ENCODE measurements around the gene GPR107.
A peak's percentile ranks its signal among the peaks of the same experiment; 100 is the strongest.

GPR107 gene

DNA sequence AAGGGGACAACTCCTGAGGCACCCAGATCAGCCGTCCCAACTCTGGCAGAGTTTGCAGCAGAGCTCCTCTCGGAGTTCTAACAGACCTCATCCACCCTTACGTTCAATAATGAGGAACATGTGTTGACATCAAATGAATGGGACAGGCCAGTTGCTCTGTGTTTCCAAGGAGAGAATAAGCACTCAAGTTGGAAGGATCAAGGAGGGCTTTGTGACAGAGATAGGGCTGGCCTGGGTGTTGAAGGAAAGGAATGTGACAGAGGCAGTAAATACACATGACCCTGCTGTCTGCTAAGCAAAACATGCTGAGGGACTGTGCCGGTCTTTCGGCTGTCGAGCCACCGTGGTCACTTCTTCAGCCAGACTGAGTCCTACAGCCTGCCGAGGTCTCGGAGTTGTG lies 48.2 kb downstream of the GPR107 start:
- Histone ChIP-seq H3K4me3 (ENCODE audit: low read length) (no peak overlapping the region), H3K27ac (ENCODE audit: low read depth, low read length) (no peak overlapping the region), H3K56ac (ENCODE audit: low read length) (no peak overlapping the region), H3K18ac (ENCODE audit: low read length) (no peak overlapping the region), H3K4me2 (ENCODE audit: low read length) (no peak overlapping the region), H3K4ac (ENCODE audit: low read depth, low read length) (no peak overlapping the region), H4K8ac (ENCODE audit: low read depth, low read length) (no peak overlapping the region), H2BK5ac (ENCODE audit: low read length) (no peak overlapping the region), H3K79me1 (ENCODE audit: low read length) (no peaks in the 10 kb centered on the region), H2AK5ac (ENCODE audit: low read length) (no peak overlapping the region), H3K23ac (ENCODE audit: low read length) (no peak overlapping the region), H3K27me3 (ENCODE audit: insufficient read depth, low read length, poor library complexity) (no peaks in the 10 kb centered on the region), H3K4me1 (ENCODE audit: control insufficient read depth, low read depth, low read length) (no peaks in the 10 kb centered on the region), H4K5ac (ENCODE audit: low read length) (no peak overlapping the region), H3K9ac (ENCODE audit: low read length) (no peak overlapping the region), H2BK120ac (ENCODE audit: low read depth, low read length) (no peak overlapping the region), H3K36me3 (ENCODE audit: control insufficient read depth, insufficient read depth, low read length) (peaks cover 5% of the 10 kb centered on the region), H3K79me2 (ENCODE audit: control insufficient read depth, insufficient read depth, low read length) (no peaks in the 10 kb centered on the region), H2BK15ac (replicated peaks; ENCODE audit: low read depth) (no peak overlapping the region)
- no CpG with 5 or more reads among the region's 9 CpGs for whole genome bisulfite sequencing (ENCODE audit: extremely low coverage, insufficient coverage, low lambda C conversion rate)
- DNase-seq, result no peak

DNA sequence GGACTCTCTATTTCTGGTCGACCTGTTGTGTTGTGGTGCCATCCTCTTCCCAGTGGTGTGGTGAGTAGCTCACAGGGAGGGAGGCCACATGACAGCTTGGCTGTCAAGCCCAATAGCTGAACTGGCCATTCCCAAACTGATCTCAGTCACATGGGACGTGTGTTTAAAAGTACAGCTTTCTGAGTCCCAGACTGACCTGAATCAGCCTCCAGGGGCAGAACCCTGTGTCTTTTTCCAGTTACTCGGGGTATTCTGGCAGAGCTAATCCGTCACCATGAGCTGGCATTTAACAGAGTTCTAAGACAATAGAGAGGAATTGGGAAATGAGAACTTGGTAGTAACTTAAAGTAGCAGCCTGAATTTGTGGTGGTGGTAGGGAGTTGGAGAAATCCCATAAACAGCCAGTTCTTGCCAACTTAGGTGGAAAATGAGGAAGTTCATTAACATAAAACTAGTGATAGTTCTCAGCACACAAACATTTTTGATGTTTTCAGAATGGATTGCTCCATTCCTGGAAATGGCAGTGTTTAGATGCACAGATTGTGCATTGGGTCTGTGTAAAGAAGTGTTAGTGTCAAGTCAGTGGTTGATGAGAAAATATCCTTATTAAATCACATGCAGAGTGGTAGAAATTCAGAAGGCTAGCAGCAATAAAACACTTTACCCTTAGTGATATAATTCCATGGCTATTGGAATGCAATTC lies 50.9 kb downstream of the GPR107 start:
- WGBS (ENCODE audit: extremely low coverage, insufficient coverage, low lambda C conversion rate), result no CpG with 5 or more reads among the region's 4 CpGs
- Histone ChIP-seq H3K4me3 (ENCODE audit: low read length) (no peak overlapping the region), H2BK120ac (ENCODE audit: low read depth, low read length) (no peak overlapping the region), H2AK5ac (ENCODE audit: low read length) (no peak overlapping the region), H3K4me2 (ENCODE audit: low read length) (no peak overlapping the region), H3K9ac (ENCODE audit: low read length) (no peak overlapping the region), H3K18ac (ENCODE audit: low read length) (no peak overlapping the region), H3K27ac (ENCODE audit: low read depth, low read length) (no peak overlapping the region), H3K4me1 (ENCODE audit: control insufficient read depth, low read depth, low read length) (no peaks in the 10 kb centered on the region), H3K79me1 (ENCODE audit: low read length) (no peaks in the 10 kb centered on the region), H3K56ac (ENCODE audit: low read length) (no peak overlapping the region), H3K23ac (ENCODE audit: low read length) (no peak overlapping the region), H2BK15ac (replicated peaks; ENCODE audit: low read depth) (no peak overlapping the region), H2BK5ac (ENCODE audit: low read length) (no peak overlapping the region), H3K4ac (ENCODE audit: low read depth, low read length) (no peak overlapping the region), H3K36me3 (ENCODE audit: control insufficient read depth, insufficient read depth, low read length) (peaks cover 8% of the 10 kb centered on the region), H4K8ac (ENCODE audit: low read depth, low read length) (no peak overlapping the region), H4K5ac (ENCODE audit: low read length) (no peak overlapping the region), H3K27me3 (ENCODE audit: insufficient read depth, low read length, poor library complexity) (no peaks in the 10 kb centered on the region), H3K79me2 (ENCODE audit: control insufficient read depth, insufficient read depth, low read length) (no peaks in the 10 kb centered on the region)
- DNase-seq, result no peak

DNA sequence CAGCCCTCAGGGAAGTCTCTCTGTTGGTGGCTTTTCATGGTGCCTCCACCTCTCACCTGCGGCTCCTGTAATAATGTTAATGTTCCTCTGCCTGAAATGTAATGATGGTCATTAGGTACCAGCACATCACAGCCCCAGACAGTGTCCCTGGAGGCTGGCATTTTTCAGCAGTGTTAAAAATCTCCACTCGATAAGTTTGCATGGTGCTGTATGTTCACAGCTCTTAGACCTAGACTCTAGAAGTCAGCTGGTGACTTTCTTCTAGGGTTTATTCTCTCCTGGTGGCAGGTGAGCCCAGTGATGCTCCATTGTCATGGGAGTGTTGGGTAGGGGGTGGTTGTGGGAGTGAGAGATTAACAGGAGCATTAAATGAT lies 53.1 kb downstream of the GPR107 start:
- H2BK120ac ChIP-seq (ENCODE audit: low read depth, low read length), result no peak overlapping the region
- H3K23ac ChIP-seq (ENCODE audit: low read length), result no peak overlapping the region
- H3K79me1 ChIP-seq (ENCODE audit: low read length), result no peaks in the 10 kb centered on the region
- H3K79me2 ChIP-seq (ENCODE audit: control insufficient read depth, insufficient read depth, low read length), result no peaks in the 10 kb centered on the region
- no peak overlapping the region for H2AK5ac ChIP-seq (ENCODE audit: low read length)
- no peak overlapping the region for H3K18ac ChIP-seq (ENCODE audit: low read length)
- H2BK5ac ChIP-seq (ENCODE audit: low read length), result no peak overlapping the region
- no peaks in the 10 kb centered on the region for H3K27me3 ChIP-seq (ENCODE audit: insufficient read depth, low read length, poor library complexity)
- no peak overlapping the region for H3K56ac ChIP-seq (ENCODE audit: low read length)
- no CpG with 5 or more reads among the region's 2 CpGs for WGBS (ENCODE audit: extremely low coverage, insufficient coverage, low lambda C conversion rate)
- H3K9ac ChIP-seq (ENCODE audit: low read length), result no peak overlapping the region
- no peak overlapping the region for H3K4ac ChIP-seq (ENCODE audit: low read depth, low read length)
- no peaks in the 10 kb centered on the region for H3K4me1 ChIP-seq (ENCODE audit: control insufficient read depth, low read depth, low read length)
- H3K36me3 ChIP-seq (ENCODE audit: control insufficient read depth, insufficient read depth, low read length), result peaks cover 3% of the 10 kb centered on the region
- no peak overlapping the region for H2BK15ac ChIP-seq (replicated peaks; ENCODE audit: low read depth)
- no peak overlapping the region for H4K8ac ChIP-seq (ENCODE audit: low read depth, low read length)
- no peak overlapping the region for H3K4me2 ChIP-seq (ENCODE audit: low read length)
- H4K5ac ChIP-seq (ENCODE audit: low read length), result no peak overlapping the region
- H3K4me3 ChIP-seq (ENCODE audit: low read length), result no peak overlapping the region
- DNase-seq, result no peak
- no peak overlapping the region for H3K27ac ChIP-seq (ENCODE audit: low read depth, low read length)

DNA sequence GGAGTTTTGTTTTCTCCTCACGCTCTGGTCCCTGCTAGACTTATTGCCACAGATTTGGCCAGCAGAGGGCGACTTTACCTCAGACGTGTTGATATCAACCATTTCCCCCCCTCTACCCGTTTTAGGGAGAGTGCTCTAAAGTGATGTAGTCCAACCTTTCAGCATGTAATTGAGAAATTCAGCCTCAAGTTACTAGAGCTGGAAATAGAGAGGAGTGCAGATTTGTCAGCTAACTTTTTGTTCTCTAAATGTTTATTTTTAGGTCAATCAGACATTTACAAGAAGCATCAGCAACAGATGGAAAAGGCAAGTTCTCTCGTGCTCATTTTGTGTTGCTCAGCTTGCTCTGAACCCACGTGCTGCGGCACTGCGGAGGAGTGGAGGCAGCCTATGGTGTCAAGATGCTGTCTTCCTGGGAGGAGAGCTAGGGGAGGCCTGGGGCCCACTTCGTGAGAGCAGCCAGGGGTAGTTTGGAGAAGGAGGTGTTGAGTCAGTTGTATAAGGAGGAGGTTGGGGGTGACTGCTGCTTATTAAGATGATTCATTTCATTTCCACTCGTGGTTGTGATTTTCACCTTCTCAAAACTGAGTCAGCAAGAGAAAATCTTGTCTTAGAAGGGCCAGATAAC lies 53.6 kb downstream of the GPR107 start:
- no peak overlapping the region for H2BK120ac ChIP-seq (ENCODE audit: low read depth, low read length)
- peak; percentile 81 for DNase-seq
- WGBS (ENCODE audit: extremely low coverage, insufficient coverage, low lambda C conversion rate), result no CpG with 5 or more reads among the region's 10 CpGs
- H3K79me2 ChIP-seq (ENCODE audit: control insufficient read depth, insufficient read depth, low read length), result no peaks in the 10 kb centered on the region
- no peak overlapping the region for H3K56ac ChIP-seq (ENCODE audit: low read length)
- H2BK15ac ChIP-seq (replicated peaks; ENCODE audit: low read depth), result no peak overlapping the region
- no peaks in the 10 kb centered on the region for H3K4me1 ChIP-seq (ENCODE audit: control insufficient read depth, low read depth, low read length)
- H3K36me3 ChIP-seq (ENCODE audit: control insufficient read depth, insufficient read depth, low read length), result peaks cover 3% of the 10 kb centered on the region
- H2AK5ac ChIP-seq (ENCODE audit: low read length), result no peak overlapping the region
- H4K8ac ChIP-seq (ENCODE audit: low read depth, low read length), result no peak overlapping the region
- no peak overlapping the region for H3K23ac ChIP-seq (ENCODE audit: low read length)
- no peak overlapping the region for H3K4ac ChIP-seq (ENCODE audit: low read depth, low read length)
- H3K79me1 ChIP-seq (ENCODE audit: low read length), result no peaks in the 10 kb centered on the region
- no peak overlapping the region for H4K5ac ChIP-seq (ENCODE audit: low read length)
- no peak overlapping the region for H3K18ac ChIP-seq (ENCODE audit: low read length)
- no peak overlapping the region for H3K27ac ChIP-seq (ENCODE audit: low read depth, low read length)
- no peaks in the 10 kb centered on the region for H3K27me3 ChIP-seq (ENCODE audit: insufficient read depth, low read length, poor library complexity)
- no peak overlapping the region for H3K9ac ChIP-seq (ENCODE audit: low read length)
- no peak overlapping the region for H3K4me3 ChIP-seq (ENCODE audit: low read length)
- no peak overlapping the region for H3K4me2 ChIP-seq (ENCODE audit: low read length)
- no peak overlapping the region for H2BK5ac ChIP-seq (ENCODE audit: low read length)

DNA sequence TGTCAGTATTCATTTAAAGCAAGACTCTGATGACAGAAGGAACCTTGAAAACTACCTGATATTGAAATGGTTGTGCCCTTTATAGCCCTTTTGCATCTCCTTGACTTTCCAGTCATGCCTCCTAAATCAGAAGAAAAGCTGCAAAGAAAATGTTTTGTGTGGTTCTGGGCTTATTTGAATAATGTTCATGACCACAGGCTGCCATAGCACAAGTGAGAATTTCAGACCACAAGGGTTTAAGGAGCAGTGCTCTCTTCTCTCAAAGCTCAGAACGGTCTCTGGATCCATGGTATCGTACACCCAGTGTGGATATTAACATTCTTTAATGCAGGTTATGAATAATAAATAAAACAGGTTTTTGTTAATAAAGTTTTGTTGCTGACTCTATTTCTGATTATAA lies 54.2 kb downstream of the GPR107 start:
- Histone ChIP-seq H3K79me1 (ENCODE audit: low read length) (no peaks in the 10 kb centered on the region), H4K8ac (ENCODE audit: low read depth, low read length) (no peak overlapping the region), H3K27me3 (ENCODE audit: insufficient read depth, low read length, poor library complexity) (no peaks in the 10 kb centered on the region), H3K56ac (ENCODE audit: low read length) (no peak overlapping the region), H2AK5ac (ENCODE audit: low read length) (no peak overlapping the region), H3K36me3 (ENCODE audit: control insufficient read depth, insufficient read depth, low read length) (peaks cover 3% of the 10 kb centered on the region), H2BK5ac (ENCODE audit: low read length) (no peak overlapping the region), H3K23ac (ENCODE audit: low read length) (no peak overlapping the region), H3K4me2 (ENCODE audit: low read length) (no peak overlapping the region), H2BK15ac (replicated peaks; ENCODE audit: low read depth) (no peak overlapping the region), H3K18ac (ENCODE audit: low read length) (no peak overlapping the region), H3K4ac (ENCODE audit: low read depth, low read length) (no peak overlapping the region), H3K9ac (ENCODE audit: low read length) (no peak overlapping the region), H3K79me2 (ENCODE audit: control insufficient read depth, insufficient read depth, low read length) (no peaks in the 10 kb centered on the region), H3K27ac (ENCODE audit: low read depth, low read length) (no peak overlapping the region), H3K4me1 (ENCODE audit: control insufficient read depth, low read depth, low read length) (no peaks in the 10 kb centered on the region), H2BK120ac (ENCODE audit: low read depth, low read length) (no peak overlapping the region), H4K5ac (ENCODE audit: low read length) (no peak overlapping the region), H3K4me3 (ENCODE audit: low read length) (no peak overlapping the region)
- no CpG with 5 or more reads among the region's 2 CpGs for WGBS (ENCODE audit: extremely low coverage, insufficient coverage, low lambda C conversion rate)
- no peak for DNase-seq

DNA sequence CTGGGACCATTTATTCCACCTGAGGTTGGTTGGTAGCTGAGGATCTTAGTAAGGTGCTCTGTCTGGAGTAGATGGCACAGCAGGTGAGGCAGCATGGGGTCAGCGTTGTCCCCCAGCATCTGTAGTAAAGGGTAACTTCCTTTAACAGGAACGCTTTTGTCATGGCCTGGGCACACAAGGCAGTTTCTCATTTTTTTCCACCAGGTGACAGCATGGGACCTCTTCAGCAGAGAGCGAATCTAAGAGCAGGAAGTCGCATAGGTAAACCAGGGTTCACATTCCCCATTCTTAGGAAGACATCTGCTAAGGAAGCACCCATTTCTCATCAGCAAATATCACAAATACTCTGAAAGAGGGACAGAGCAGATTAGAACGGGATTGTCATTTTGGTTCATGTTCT lies 56.5 kb downstream of the GPR107 start:
- no peak overlapping the region for H4K8ac ChIP-seq (ENCODE audit: low read depth, low read length)
- H3K36me3 ChIP-seq (ENCODE audit: control insufficient read depth, insufficient read depth, low read length), result peaks cover 3% of the 10 kb centered on the region
- H4K5ac ChIP-seq (ENCODE audit: low read length), result no peak overlapping the region
- H3K23ac ChIP-seq (ENCODE audit: low read length), result no peak overlapping the region
- H3K18ac ChIP-seq (ENCODE audit: low read length), result no peak overlapping the region
- no peak overlapping the region for H3K9ac ChIP-seq (ENCODE audit: low read length)
- H3K27ac ChIP-seq (ENCODE audit: low read depth, low read length), result no peak overlapping the region
- H2BK15ac ChIP-seq (replicated peaks; ENCODE audit: low read depth), result no peak overlapping the region
- DNase-seq, result peak; percentile 64
- no peak overlapping the region for H3K4ac ChIP-seq (ENCODE audit: low read depth, low read length)
- no peak overlapping the region for H3K4me2 ChIP-seq (ENCODE audit: low read length)
- no peak overlapping the region for H3K4me3 ChIP-seq (ENCODE audit: low read length)
- H2BK120ac ChIP-seq (ENCODE audit: low read depth, low read length), result no peak overlapping the region
- H3K56ac ChIP-seq (ENCODE audit: low read length), result no peak overlapping the region
- no peaks in the 10 kb centered on the region for H3K79me1 ChIP-seq (ENCODE audit: low read length)
- H2AK5ac ChIP-seq (ENCODE audit: low read length), result no peak overlapping the region
- H3K27me3 ChIP-seq (ENCODE audit: insufficient read depth, low read length, poor library complexity), result no peaks in the 10 kb centered on the region
- H3K4me1 ChIP-seq (ENCODE audit: control insufficient read depth, low read depth, low read length), result no peaks in the 10 kb centered on the region
- no peaks in the 10 kb centered on the region for H3K79me2 ChIP-seq (ENCODE audit: control insufficient read depth, insufficient read depth, low read length)
- WGBS (ENCODE audit: extremely low coverage, insufficient coverage, low lambda C conversion rate), result no CpG with 5 or more reads among the region's 5 CpGs
- no peak overlapping the region for H2BK5ac ChIP-seq (ENCODE audit: low read length)

All from mesendoderm (in vitro differentiated cells).